ENCODE measurements around the gene SPARC. TPM values are rescaled to one million over a fixed set of nuclear protein-coding genes. Genes with fewer than 3 reads are reported as not detected.

Gene SPARC
- total RNA-seq, 1 donor: 1,011 TPM

DNA sequence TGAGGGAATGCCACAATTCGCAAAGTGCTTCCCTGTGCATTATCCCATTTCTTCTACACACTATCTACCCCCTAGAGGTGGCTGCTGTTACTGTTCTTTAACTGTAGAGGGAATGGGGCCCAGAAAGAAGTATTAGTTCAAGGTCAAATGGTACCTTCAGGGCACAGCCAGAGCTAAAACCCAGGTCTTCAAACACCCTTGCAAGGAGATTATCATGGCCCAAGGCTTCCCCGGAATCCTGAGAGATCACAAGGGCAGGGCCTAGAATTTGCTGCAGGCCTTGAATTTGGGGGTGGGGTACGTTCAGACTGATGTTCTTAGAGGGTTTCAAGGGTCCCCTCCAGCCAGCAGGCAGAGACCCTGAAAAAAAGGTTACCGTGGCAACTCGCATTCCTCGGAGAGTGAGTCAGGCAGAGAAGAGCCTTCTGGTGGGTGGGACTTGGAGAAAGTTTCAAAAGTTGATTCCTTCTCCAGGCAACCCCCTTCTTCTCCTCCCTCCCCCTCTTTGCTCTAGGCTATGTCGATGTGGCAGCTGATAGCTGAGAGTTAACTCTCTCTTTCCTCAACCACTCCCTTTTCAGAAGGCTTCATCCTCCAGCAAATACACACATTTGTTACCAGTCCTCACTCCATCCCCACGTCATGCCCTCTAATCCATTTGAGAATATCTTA is 1.9 kb downstream of the SPARC start:
- H3K4me3 ChIP-seq (ENCODE audit: low read depth, low read length): peak overlapping the region; percentile 100
- DNase-seq (ENCODE audit: low read depth): peak; percentile 98
- TF ChIP-seq, protein P1, sequence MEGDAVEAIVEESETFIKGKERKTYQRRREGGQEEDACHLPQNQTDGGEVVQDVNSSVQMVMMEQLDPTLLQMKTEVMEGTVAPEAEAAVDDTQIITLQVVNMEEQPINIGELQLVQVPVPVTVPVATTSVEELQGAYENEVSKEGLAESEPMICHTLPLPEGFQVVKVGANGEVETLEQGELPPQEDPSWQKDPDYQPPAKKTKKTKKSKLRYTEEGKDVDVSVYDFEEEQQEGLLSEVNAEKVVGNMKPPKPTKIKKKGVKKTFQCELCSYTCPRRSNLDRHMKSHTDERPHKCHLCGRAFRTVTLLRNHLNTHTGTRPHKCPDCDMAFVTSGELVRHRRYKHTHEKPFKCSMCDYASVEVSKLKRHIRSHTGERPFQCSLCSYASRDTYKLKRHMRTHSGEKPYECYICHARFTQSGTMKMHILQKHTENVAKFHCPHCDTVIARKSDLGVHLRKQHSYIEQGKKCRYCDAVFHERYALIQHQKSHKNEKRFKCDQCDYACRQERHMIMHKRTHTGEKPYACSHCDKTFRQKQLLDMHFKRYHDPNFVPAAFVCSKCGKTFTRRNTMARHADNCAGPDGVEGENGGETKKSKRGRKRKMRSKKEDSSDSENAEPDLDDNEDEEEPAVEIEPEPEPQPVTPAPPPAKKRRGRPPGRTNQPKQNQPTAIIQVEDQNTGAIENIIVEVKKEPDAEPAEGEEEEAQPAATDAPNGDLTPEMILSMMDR (IDR thresholded peaks at IDR 0.05; ENCODE audit: insufficient read depth, low read length): peak; percentile 59

DNA sequence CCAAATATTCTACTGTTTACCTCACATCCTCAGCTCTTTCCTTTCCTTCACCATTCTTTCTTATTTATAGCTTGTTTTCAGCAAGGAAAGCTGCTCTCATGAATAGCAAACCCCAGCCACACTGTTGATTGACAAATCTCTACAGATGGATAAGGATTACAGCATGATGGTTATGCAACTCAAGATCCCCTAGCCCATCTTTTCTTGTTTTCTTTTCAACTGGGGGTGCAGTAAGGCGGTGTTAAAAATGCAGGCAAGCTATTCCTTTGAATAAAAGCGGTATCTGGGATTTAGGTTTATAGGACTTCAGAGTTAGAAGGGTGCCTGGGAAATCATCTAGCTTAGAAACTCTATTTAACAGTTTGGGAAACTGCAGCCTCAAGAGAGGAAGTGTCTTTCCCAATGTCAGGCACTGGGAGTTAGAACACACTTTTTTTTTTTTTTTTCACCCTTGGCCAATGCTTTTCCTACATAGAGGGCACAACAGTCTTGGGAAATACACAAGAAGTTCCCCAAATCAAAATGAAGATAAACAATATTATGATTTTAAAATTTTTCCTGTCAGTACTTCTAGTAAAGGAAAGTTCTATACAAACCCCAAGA is 2.6 kb downstream of the SPARC start:
- TF ChIP-seq, protein P1 (IDR thresholded peaks at IDR 0.05; ENCODE audit: insufficient read depth, low read length): no peak
- peak; percentile 43 for DNase-seq (ENCODE audit: low read depth)
- peak overlapping the region; percentile 100 for H3K4me3 ChIP-seq (ENCODE audit: low read depth, low read length)

DNA sequence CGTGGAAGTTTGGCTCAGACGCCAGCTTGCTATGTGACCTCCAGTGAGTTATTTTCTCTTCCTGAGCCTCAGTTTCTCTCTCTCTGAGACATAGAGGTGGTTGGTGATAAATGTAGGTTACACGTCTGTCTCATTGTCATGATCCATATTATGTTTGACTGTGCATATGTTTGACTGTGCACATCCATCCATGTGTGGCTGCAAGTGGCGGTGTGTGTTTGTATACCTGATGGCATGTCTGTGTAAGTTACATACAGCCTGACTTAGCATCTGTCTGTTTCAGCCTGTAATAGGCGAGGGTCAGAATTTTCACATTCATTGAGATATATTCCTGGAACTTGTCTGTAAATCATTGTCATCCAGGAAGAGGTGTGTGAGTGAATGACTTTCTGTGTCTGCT is 3.3 kb downstream of the SPARC start:
- peak; percentile 22 for DNase-seq (ENCODE audit: low read depth)
- TF ChIP-seq, protein P1 (IDR thresholded peaks at IDR 0.05; ENCODE audit: insufficient read depth, low read length): no peak
- peak overlapping the region; percentile 100 for H3K4me3 ChIP-seq (ENCODE audit: low read depth, low read length)

DNA sequence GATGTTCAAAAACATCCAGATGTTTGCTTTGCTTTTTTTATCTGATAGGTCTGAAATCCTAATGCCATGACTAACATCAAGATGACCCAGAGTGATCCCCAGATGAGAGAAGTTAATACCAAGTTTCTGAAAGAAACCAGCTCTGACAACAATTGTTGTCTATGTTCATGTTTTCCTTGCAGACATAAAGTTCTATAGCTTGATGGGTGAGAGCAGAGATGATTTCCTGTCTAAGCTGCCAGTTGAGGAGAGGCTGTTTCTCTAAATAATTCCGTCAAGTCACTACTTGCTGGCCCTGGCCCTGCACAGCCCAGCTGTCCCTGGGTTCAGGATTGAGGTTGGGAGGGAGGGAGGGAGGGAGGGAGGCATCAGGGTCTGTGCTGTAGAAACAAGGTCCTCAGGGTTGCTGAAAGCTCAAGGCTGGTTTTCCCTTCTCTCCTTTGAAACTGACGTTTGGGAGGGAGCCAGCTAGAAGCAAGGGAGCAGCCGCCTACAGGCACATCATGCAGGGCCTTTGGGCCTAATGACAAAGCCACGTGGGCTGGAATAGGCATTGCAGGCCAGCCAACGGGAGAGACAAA is 3.9 kb downstream of the SPARC start:
- TF ChIP-seq, protein P1 (IDR thresholded peaks at IDR 0.05; ENCODE audit: insufficient read depth, low read length): peak; percentile 1
- H3K4me3 ChIP-seq (ENCODE audit: low read depth, low read length): peak overlapping the region; percentile 100
- peak; percentile 63 for DNase-seq (ENCODE audit: low read depth)

DNA sequence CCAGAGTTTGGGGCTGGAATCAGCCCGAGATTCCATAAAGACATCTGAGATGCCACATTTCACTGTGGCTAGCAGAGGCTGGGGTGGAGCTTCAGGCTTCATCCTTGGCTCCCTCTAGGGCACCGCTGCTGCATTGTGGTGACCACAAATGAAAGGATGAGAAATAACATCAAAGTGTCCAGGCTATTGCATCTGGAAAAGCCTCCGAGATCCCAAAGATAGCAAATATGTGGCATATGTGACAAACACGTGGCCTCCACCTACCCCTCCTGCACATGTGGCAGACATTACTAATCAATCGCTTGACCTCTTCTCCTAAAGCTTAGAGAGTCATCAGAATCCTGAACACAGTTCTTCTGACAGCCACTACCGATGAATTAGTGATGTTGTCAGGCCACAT is 4.5 kb downstream of the SPARC start:
- H3K4me3 ChIP-seq (ENCODE audit: low read depth, low read length): peak overlapping the region; percentile 100
- TF ChIP-seq, protein P1 (IDR thresholded peaks at IDR 0.05; ENCODE audit: insufficient read depth, low read length): peak; percentile 29
- peak; percentile 58 for DNase-seq (ENCODE audit: low read depth)

DNA sequence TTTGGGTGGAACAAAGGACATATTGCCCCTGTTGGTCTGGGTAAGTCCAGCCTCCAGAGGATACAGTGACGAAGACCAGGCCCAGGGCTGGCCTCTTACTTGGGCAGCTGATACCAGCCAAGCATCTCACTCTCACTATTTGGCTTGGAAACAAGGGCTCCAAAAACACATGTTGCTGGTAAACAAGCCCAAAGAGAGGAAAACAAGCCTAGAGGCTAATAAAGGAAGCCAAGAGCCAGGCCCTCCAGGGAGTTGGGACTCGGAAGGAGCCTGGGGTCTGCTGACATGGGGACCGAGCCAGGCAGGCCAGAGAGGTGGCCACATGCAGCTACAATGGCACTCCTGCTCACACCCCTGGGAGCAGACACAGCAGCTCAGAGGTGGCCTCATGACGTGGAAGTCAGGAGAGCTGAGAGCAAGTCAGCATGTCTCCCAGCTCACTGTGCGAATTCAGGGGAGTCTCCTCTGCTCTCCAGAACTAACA is 5.7 kb downstream of the SPARC start:
- peak; percentile 61 for DNase-seq (ENCODE audit: low read depth)
- peak overlapping the region; percentile 55 for H3K4me3 ChIP-seq (ENCODE audit: low read depth, low read length)
- TF ChIP-seq, protein P1 (IDR thresholded peaks at IDR 0.05; ENCODE audit: insufficient read depth, low read length): no peak

DNA sequence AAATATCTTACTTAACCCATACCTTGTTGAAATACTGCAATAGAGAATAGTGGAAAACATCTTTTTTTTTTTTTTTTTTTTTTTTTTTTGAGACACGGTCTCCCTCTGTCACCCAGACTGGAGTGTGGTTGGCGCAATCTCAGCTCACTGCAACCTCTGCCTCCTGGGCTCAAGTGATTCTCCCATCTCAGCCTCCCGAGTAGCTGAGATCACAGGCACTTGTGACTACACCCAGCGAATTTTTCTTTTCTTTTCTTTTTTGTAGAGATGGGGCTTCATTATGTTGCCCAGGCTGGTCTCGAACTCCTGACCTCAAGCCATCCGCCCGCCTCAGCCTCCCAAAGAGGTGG is 6.6 kb downstream of the SPARC start:
- H3K4me3 ChIP-seq (ENCODE audit: low read depth, low read length): peak overlapping the region; percentile 55
- DNase-seq (ENCODE audit: low read depth): peak; percentile 37
